Epithelial cell of proximal tubule (primary cell): ENCODE results near the gene TAS2R20. TPM values are rescaled to one million over a fixed set of nuclear protein-coding genes. Genes with fewer than 3 reads are reported as not detected.

ENCODE experiments used
- DNase-seq: peaks from one replicate; pipeline ENCODE4 v3.0.0-alpha.2; 2011; ENCODE audit warnings: low read depth
- H3K4me3 ChIP-seq: 2 replicates; pipeline ENCODE4 v1.5.1; 2011; ENCODE audit warnings: low read depth, mild to moderate bottlenecking, low read length
- total RNA-seq: library from RNA; depleted of rRNA; stranded (reverse); fragments of >200 nt; gene quantifications from 2 replicates; pipeline ENCODE4 v1.2.3, GENCODE V29; 2015
- TF ChIP-seq, protein P1 (sequence below): conservative IDR thresholded peaks from 2 replicates; pipeline ENCODE4 v1.5.1; 2012; ENCODE audit warnings: low read depth, mild to moderate bottlenecking, low read length

The TAS2R20 gene
- total RNA-seq, 1 donor from 2014 or later: 0.58 TPM

DNA sequence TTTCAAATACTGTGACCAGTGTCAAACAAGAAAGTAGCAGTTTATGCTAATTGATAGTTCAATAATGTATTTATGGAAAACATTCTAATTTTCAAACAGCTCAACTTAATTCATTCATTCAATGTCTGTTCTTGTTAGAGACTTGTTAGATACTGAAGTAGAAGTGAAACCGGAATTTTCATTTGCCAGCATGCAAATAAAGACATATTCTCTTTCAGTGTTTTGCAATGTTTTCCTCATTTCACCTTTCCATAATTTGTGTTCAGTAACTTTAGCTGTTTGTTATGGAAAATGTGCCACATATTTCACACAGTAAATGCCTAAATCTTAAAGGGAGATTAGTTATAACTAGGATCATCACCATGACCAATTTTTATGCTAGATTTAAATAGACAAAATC is 32.6 kb downstream of the TAS2R20 start:
- no peak overlapping the region for H3K4me3 ChIP-seq
- DNase-seq: no peak
- TF ChIP-seq, protein P1, sequence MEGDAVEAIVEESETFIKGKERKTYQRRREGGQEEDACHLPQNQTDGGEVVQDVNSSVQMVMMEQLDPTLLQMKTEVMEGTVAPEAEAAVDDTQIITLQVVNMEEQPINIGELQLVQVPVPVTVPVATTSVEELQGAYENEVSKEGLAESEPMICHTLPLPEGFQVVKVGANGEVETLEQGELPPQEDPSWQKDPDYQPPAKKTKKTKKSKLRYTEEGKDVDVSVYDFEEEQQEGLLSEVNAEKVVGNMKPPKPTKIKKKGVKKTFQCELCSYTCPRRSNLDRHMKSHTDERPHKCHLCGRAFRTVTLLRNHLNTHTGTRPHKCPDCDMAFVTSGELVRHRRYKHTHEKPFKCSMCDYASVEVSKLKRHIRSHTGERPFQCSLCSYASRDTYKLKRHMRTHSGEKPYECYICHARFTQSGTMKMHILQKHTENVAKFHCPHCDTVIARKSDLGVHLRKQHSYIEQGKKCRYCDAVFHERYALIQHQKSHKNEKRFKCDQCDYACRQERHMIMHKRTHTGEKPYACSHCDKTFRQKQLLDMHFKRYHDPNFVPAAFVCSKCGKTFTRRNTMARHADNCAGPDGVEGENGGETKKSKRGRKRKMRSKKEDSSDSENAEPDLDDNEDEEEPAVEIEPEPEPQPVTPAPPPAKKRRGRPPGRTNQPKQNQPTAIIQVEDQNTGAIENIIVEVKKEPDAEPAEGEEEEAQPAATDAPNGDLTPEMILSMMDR: no peak

DNA sequence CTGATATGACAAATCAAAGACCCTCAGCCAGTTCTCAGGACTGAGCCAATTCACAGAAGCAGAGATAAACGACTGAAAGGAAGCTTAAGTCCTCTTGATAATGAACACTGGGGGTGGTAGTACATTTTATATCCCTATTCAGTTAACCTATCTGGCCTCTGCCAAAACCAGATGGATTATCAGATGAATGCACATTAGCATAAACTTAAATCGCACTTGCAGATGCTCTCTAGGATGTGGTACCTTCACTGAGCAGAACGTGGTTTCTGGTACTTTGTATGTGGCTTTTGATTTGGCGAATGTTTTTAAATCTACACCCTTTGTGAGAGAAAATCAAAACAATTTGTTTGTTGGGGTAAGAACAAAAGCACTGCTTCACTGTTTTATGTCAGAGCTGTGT is 37.9 kb downstream of the TAS2R20 start:
- TF ChIP-seq, protein P1: no peak
- H3K4me3 ChIP-seq: no peak overlapping the region
- DNase-seq: no peak

DNA sequence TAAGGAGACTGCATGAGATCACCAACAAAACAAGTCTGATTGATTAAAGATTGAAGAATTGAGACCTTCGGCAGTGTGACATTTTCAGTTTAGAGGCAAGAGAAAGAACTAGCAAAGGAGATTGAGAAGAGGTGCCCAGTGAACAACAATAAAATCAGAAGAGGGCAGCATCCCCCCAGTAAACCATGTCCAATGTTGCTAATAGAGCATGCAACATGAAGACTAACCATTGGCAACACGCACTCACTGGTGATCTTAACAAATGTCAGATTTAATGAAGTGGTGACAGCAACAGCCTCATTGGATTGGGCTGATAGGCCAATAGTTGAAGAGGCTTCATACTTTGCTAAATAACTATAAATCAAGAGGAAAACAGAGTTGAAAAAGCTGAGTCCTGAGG is 38.3 kb downstream of the TAS2R20 start:
- TF ChIP-seq, protein P1: no peak
- no peak for DNase-seq
- H3K4me3 ChIP-seq: no peak overlapping the region

DNA sequence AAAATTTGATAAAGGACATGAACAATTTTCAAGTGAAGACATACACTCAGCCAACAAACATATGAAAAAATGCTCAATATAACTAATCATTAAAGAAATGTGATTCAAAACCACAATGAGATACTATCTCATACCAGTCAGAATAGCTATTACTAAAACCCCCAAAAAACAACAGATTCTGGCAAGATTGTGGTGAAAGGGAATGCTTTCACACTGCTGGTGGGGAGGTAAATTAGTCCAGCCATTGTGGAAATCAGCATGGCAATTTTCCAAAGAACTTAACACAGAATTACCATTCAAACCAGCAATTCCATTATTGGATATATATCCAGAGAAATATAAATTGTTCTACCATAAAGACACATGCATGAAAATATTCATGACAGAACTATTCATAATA is 40.4 kb downstream of the TAS2R20 start:
- DNase-seq: no peak
- no peak overlapping the region for H3K4me3 ChIP-seq
- TF ChIP-seq, protein P1: no peak

DNA sequence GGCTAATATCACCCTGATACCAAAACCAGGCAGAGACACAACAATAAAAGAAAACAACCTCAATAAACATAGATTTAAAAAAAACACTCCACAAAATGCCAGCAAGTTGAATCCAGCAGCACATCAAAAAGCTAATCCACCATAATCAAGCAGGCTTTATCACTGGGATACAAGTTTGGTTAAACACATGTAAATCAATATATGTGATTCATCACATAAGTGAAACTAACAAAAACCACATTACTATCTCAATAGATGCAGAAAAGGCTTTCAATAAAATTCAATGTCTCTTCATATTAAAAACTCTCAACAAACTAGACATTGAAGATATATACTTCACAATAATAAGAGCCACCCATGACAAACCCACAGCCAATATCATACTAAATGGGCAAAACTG is 42.0 kb downstream of the TAS2R20 start:
- TF ChIP-seq, protein P1: no peak
- no peak overlapping the region for H3K4me3 ChIP-seq
- no peak for DNase-seq

DNA sequence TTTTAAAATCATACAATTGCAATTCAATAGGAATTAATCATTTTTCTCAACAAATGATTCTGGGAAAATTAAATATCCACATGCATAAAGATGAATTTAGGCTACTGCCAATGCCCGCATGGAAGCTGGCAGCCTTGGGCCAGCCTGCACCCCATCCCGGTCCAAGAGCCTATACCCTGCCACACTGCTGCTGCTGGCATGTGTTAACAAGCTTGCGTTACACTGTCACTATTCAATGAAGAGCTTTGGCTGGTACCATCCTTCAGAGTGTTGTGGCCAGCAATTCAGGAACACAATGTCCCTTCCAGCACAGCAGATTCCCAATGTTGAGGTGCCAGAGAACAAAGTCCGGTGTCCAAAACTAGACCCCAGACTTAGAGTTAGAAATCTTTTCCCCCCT is 45.5 kb downstream of the TAS2R20 start:
- no peak for DNase-seq
- H3K4me3 ChIP-seq: no peak overlapping the region
- TF ChIP-seq, protein P1: no peak

Other genes starting within 250 kb of the TAS2R20 start
- not detected in 2 replicates for gene TAS2R7, start 195.7 kb downstream of the TAS2R20 start, total RNA-seq
- gene TAS2R8, start 191.0 kb downstream of the TAS2R20 start, total RNA-seq: not detected in 2 replicates
- gene TAS2R9, start 188.1 kb downstream of the TAS2R20 start, total RNA-seq: not detected in 2 replicates
- 0.14 TPM in 1 of 2 replicates, not detected in the other for gene TAS2R10, start 171.9 kb downstream of the TAS2R20 start, total RNA-seq
- gene PRR4, start 148.8 kb downstream of the TAS2R20 start, total RNA-seq: 0.29 and 1.2 TPM in 2 replicates
- 4.3 and 9.1 TPM in 2 replicates for gene PRH1, start 114.0 kb downstream of the TAS2R20 start, total RNA-seq
- 0.29 and 1.6 TPM in 2 replicates for gene TAS2R13, start 88.7 kb downstream of the TAS2R20 start, total RNA-seq
- not detected in 2 replicates for gene PRH2, start 69.1 kb downstream of the TAS2R20 start, total RNA-seq
- 0.06 and 0.72 TPM in 2 replicates for gene TAS2R14, start 59.0 kb downstream of the TAS2R20 start, total RNA-seq
- not detected in 2 replicates for gene TAS2R50, start 11.4 kb downstream of the TAS2R20 start, total RNA-seq
- not detected in 2 replicates for gene TAS2R19, start 24.3 kb upstream of the TAS2R20 start, total RNA-seq
- 0.65 TPM in 1 of 2 replicates, not detected in the other for gene TAS2R31, start 33.1 kb upstream of the TAS2R20 start, total RNA-seq
- 0.17 TPM in 1 of 2 replicates, not detected in the other for gene TAS2R46, start 64.0 kb upstream of the TAS2R20 start, total RNA-seq
- not detected in 2 replicates for gene TAS2R43, start 94.0 kb upstream of the TAS2R20 start, total RNA-seq
- 0.07 and 0.12 TPM in 2 replicates for gene TAS2R30, start 136.3 kb upstream of the TAS2R20 start, total RNA-seq
- gene SMIM10L1, start 172.9 kb upstream of the TAS2R20 start, total RNA-seq: 7.8 and 9.3 TPM in 2 replicates
- not detected in 2 replicates for gene TAS2R42, start 188.6 kb upstream of the TAS2R20 start, total RNA-seq